DND-41 (cell line): ENCODE measurements around the gene IQCK.

ENCODE experiments used
- ATAC-seq: fragments of 200-7000 bp; cut with Tn5 transposase; 3 replicates; pipeline ENCODE4 v1.9.1; 2021; ENCODE audit warnings: low read depth; ENCODE audit not compliant: insufficient read depth
- DNase-seq: peaks from one replicate; pipeline ENCODE4 v3.0.0-alpha.2; 2020
- H2AFZ ChIP-seq: 2 replicates; pipeline ENCODE4 v1.6.0; 2012; ENCODE audit warnings: low read depth, low read length
- H3K27ac ChIP-seq: 2 replicates; pipeline ENCODE4 v1.5.1; 2012; ENCODE audit warnings: low read length, inconsistent platforms
- H3K27me3 ChIP-seq: fragments of 200-600 bp; sonication (generic); 2 replicates; pipeline ENCODE4 v1.6.0; 2012; ENCODE audit warnings: low read length, mild to moderate bottlenecking, inconsistent platforms; ENCODE audit not compliant: insufficient read depth, poor library complexity
- H3K36me3 ChIP-seq: 2 replicates; pipeline ENCODE4 v1.5.1; 2012; ENCODE audit warnings: low read length, inconsistent platforms; ENCODE audit not compliant: insufficient read depth
- H3K4me1 ChIP-seq: 2 replicates; pipeline ENCODE4 v1.5.1; 2012; ENCODE audit warnings: mild to moderate bottlenecking, low read length; ENCODE audit not compliant: insufficient read depth
- H3K4me2 ChIP-seq: 2 replicates; pipeline ENCODE4 v1.6.0; 2012; ENCODE audit warnings: mild to moderate bottlenecking, moderate library complexity, low read length, inconsistent platforms; ENCODE audit not compliant: insufficient read depth
- H3K4me3 ChIP-seq, 2 experiments: fragments of 200-600 bp in 1 of 2; shearing (Covaris generic) in 1 of 2; 2 replicates each; pipeline ENCODE4 v1.5.1; 2012 to 2016; ENCODE audit warnings: inconsistent platforms in 2 of 2, low read length in 2 of 2, mild to moderate bottlenecking in 2 of 2, low read depth in 1 of 2, moderate library complexity in 1 of 2
- H3K79me2 ChIP-seq: 2 replicates; pipeline ENCODE4 v1.6.0; 2012; ENCODE audit warnings: low read length, inconsistent platforms; ENCODE audit not compliant: insufficient read depth
- H3K9ac ChIP-seq: 2 replicates; pipeline ENCODE4 v1.6.0; 2012; ENCODE audit warnings: low read depth, mild to moderate bottlenecking, inconsistent platforms, low read length, moderate library complexity
- H3K9me3 ChIP-seq: 2 replicates; pipeline ENCODE4 v1.5.1; 2012; ENCODE audit warnings: low read length, moderate library complexity, mild to moderate bottlenecking, inconsistent platforms; ENCODE audit not compliant: insufficient read depth, severe bottlenecking
- H4K20me1 ChIP-seq: 2 replicates; pipeline ENCODE4 v1.6.0; 2012; ENCODE audit warnings: low read length; ENCODE audit not compliant: insufficient read depth
- CTCF ChIP-seq: IDR thresholded peaks from 2 replicates; pipeline ENCODE4 v1.5.1; 2012; ENCODE audit warnings: borderline replicate concordance, low read length, moderate library complexity, mild to moderate bottlenecking; ENCODE audit not compliant: poor library complexity, severe bottlenecking; ENCODE audit errors: extremely low read depth
- EZH2 ChIP-seq: IDR thresholded peaks from 3 replicates; pipeline ENCODE4 v1.6.1; 2012; ENCODE audit warnings: borderline replicate concordance, low read depth, mild to moderate bottlenecking, moderate library complexity, low read length, inconsistent platforms; ENCODE audit not compliant: severe bottlenecking

Gene IQCK

GRCh38 chr16:19822533-19822932 is 104.5 kb downstream of the IQCK start:
- no peak for ATAC-seq
- no peak for DNase-seq

GRCh38 chr16:19823322-19823721 is 105.3 kb downstream of the IQCK start:
- Histone ChIP-seq H3K36me3 (no peaks in the 10 kb centered on the region), H3K4me3 (no peak overlapping the region), H3K9me3 (no peaks in the 10 kb centered on the region), H4K20me1 (no peaks in the 10 kb centered on the region), H3K27ac (no peak overlapping the region), H3K27me3 (no peaks in the 10 kb centered on the region), H3K9ac (no peak overlapping the region), H3K4me2 (no peak overlapping the region), H3K79me2 (no peaks in the 10 kb centered on the region), H2AFZ (no peak overlapping the region), H3K4me1 (no peaks in the 10 kb centered on the region)
- DNase-seq (no peak), ATAC-seq (no peak)
- TF ChIP-seq EZH2 (no peak), CTCF (no peak)

More at GRCh38 chr16:19822533-19822932, 104.5 kb downstream of the IQCK start:
- no peaks in the 10 kb centered on the region for H3K79me2 ChIP-seq
- H3K9ac ChIP-seq = no peak overlapping the region
- no peaks in the 10 kb centered on the region for H3K36me3 ChIP-seq
- H3K4me1 ChIP-seq = no peaks in the 10 kb centered on the region
- TF ChIP-seq EZH2 = no peak
- no peak for TF ChIP-seq CTCF
- no peaks in the 10 kb centered on the region for H4K20me1 ChIP-seq
- H3K4me3 ChIP-seq = no peak overlapping the region
- H2AFZ ChIP-seq = no peak overlapping the region
- H3K9me3 ChIP-seq = no peaks in the 10 kb centered on the region
- H3K27me3 ChIP-seq = no peaks in the 10 kb centered on the region
- H3K4me2 ChIP-seq = no peak overlapping the region
- H3K27ac ChIP-seq = no peak overlapping the region

GRCh38 chr16:19824216-19824615 is 106.1 kb downstream of the IQCK start:
- Histone ChIP-seq H3K4me2 (no peak overlapping the region), H3K27ac (no peak overlapping the region), H3K4me1 (no peaks in the 10 kb centered on the region), H3K4me3 (no peak overlapping the region), H3K9me3 (no peaks in the 10 kb centered on the region), H3K36me3 (no peaks in the 10 kb centered on the region), H3K79me2 (no peaks in the 10 kb centered on the region), H2AFZ (no peak overlapping the region), H4K20me1 (no peaks in the 10 kb centered on the region), H3K27me3 (no peaks in the 10 kb centered on the region), H3K9ac (no peak overlapping the region)
- no peak for TF ChIP-seq CTCF
- no peak for TF ChIP-seq EZH2
- ATAC-seq (no peak), DNase-seq (no peak)
